Panc1 (cell line): ENCODE results near the gene GMDS. TPM values are rescaled to one million over a fixed set of nuclear protein-coding genes. Genes with fewer than 3 reads are reported as not detected.

Experiments used
- ATAC-seq: fragments of 200-7000 bp; cut with Tn5 transposase; 2 replicates; pipeline ENCODE4 v1.9.1; 2020; ENCODE audit warnings: mild to moderate bottlenecking, moderate library complexity
- BruUV-seq: library from RNA; stranded (reverse); fragments of 400-500 nt; replicated peaks from 2 replicates; lab custom pipeline; 2021; lab: Mats Ljungman, UMichigan
- CTCF ChIA-PET: fragments of 300-600 bp; sonication (Branson Sonifier 250); formaldehyde crosslinking; loops from one replicate; lab custom pipeline; 2022; ENCODE audit warnings: antibody characterized with exemption; lab: Charles Lee
- POLR2A ChIA-PET: fragments of 300-600 bp; sonication (Branson Sonifier 250); formaldehyde crosslinking; loops from one replicate; lab custom pipeline; 2022; ENCODE audit warnings: antibody characterized with exemption; lab: Charles Lee
- DNase-seq: peaks from one replicate; pipeline ENCODE4 v3.0.0-alpha.2; 2010; ENCODE audit warnings: low read depth, low spot score
- H3K27ac ChIP-seq: 2 replicates; pipeline ENCODE4 v1.5.1; 2011; ENCODE audit warnings: mild to moderate bottlenecking, low read length, inconsistent platforms
- H3K27me3 ChIP-seq: fragments of 200-500 bp; sonication (Bioruptor generic); 2 replicates; pipeline ENCODE4 v1.6.0; 2014; ENCODE audit warnings: low read length, inconsistent platforms; ENCODE audit not compliant: control insufficient read depth, insufficient read depth
- H3K36me3 ChIP-seq: fragments of 200-500 bp; sonication (Bioruptor generic); 2 replicates; pipeline ENCODE4 v1.5.1; 2014; ENCODE audit warnings: inconsistent platforms, mild to moderate bottlenecking, low read length, moderate library complexity; ENCODE audit not compliant: control insufficient read depth, insufficient read depth
- H3K4me1 ChIP-seq: 2 replicates; pipeline ENCODE4 v1.5.1; 2011; ENCODE audit warnings: inconsistent platforms, mild to moderate bottlenecking, low read length, moderate library complexity; ENCODE audit not compliant: control insufficient read depth, insufficient read depth
- H3K4me3 ChIP-seq, 2 experiments: 2 replicates each; pipeline ENCODE4 v1.5.1; 2011 to 2012; ENCODE audit warnings: low read depth in 2 of 2, low read length in 2 of 2, mild to moderate bottlenecking in 2 of 2, inconsistent platforms in 1 of 2, moderate library complexity in 1 of 2
- H3K9me3 ChIP-seq: fragments of 200-500 bp; sonication (Bioruptor generic); 2 replicates; pipeline ENCODE4 v1.5.1; 2014; ENCODE audit warnings: low read depth, mild to moderate bottlenecking, inconsistent platforms, low read length, moderate library complexity; ENCODE audit not compliant: control insufficient read depth, insufficient read depth
- CTCF ChIP-seq: fragments of 450-650 bp; IDR thresholded peaks from 2 replicates; pipeline ENCODE4 v1.5.1; 2017; ENCODE audit warnings: mild to moderate bottlenecking
- POLR2AphosphoS5 ChIP-seq: IDR thresholded peaks from 2 replicates; pipeline ENCODE4 v1.6.1; 2012; ENCODE audit warnings: mild to moderate bottlenecking, low read depth, low read length, moderate library complexity
- SIN3A ChIP-seq: IDR thresholded peaks from 2 replicates; pipeline ENCODE4 v1.6.1; 2012; ENCODE audit warnings: low read depth, mild to moderate bottlenecking, low read length, moderate library complexity, borderline replicate concordance; ENCODE audit not compliant: insufficient read depth
- TCF7L2 ChIP-seq: IDR thresholded peaks from 2 replicates; pipeline ENCODE4 v1.6.1; 2011; ENCODE audit warnings: mild to moderate bottlenecking, low read depth, low read length, inconsistent platforms
- in situ Hi-C: cut with HindIII; loops from 2 replicates; pipeline ENCODE4 v1.10.0; 2016; ENCODE audit warnings: low sequenced_read_pairs, low pct_unique_long_range_greater_than_20kb
- intact Hi-C: fragments of 100-400 bp; cut with micrococcal nuclease; formaldehyde crosslinking; loops from one replicate; pipeline ENCODE4 v1.10.0; 2022; ENCODE audit not compliant: unreplicated experiment
- total RNA-seq: library from RNA; stranded (reverse); gene quantifications from one replicate; pipeline ENCODE4 v1.2.1, GENCODE V29; 2021; ENCODE audit not compliant: unreplicated experiment
- TF ChIP-seq, protein P1 (sequence below), 2 experiments: IDR thresholded peaks; 2 replicates each; pipeline ENCODE4 v1.6.1; 2011 to 2012; ENCODE audit warnings: low read depth in 2 of 2, control low read depth in 1 of 2, low read length in 1 of 2, mild to moderate bottlenecking in 1 of 2, moderate library complexity in 1 of 2; ENCODE audit not compliant: insufficient read depth in 1 of 2

GMDS gene
- total RNA-seq, 1 experiment from 2014 or later, result 9.8 TPM

- no peaks in the 10 kb centered on the region for H3K4me1 ChIP-seq
- POLR2A ChIA-PET, result no interaction called here
- no peaks in the 10 kb centered on the region for H3K27me3 ChIP-seq
- TF ChIP-seq SIN3A, result no peak
- TF ChIP-seq, protein P1, sequence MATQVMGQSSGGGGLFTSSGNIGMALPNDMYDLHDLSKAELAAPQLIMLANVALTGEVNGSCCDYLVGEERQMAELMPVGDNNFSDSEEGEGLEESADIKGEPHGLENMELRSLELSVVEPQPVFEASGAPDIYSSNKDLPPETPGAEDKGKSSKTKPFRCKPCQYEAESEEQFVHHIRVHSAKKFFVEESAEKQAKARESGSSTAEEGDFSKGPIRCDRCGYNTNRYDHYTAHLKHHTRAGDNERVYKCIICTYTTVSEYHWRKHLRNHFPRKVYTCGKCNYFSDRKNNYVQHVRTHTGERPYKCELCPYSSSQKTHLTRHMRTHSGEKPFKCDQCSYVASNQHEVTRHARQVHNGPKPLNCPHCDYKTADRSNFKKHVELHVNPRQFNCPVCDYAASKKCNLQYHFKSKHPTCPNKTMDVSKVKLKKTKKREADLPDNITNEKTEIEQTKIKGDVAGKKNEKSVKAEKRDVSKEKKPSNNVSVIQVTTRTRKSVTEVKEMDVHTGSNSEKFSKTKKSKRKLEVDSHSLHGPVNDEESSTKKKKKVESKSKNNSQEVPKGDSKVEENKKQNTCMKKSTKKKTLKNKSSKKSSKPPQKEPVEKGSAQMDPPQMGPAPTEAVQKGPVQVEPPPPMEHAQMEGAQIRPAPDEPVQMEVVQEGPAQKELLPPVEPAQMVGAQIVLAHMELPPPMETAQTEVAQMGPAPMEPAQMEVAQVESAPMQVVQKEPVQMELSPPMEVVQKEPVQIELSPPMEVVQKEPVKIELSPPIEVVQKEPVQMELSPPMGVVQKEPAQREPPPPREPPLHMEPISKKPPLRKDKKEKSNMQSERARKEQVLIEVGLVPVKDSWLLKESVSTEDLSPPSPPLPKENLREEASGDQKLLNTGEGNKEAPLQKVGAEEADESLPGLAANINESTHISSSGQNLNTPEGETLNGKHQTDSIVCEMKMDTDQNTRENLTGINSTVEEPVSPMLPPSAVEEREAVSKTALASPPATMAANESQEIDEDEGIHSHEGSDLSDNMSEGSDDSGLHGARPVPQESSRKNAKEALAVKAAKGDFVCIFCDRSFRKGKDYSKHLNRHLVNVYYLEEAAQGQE (IDR thresholded peaks at IDR 0.05; ENCODE audit: insufficient read depth in 1 of 2, low read depth in 2 of 2, low read length in 1 of 2), result no peak
- TF ChIP-seq CTCF, result no peak
- TF ChIP-seq TCF7L2, result no peak
- no peak for TF ChIP-seq POLR2AphosphoS5
- H3K27ac ChIP-seq, result no peak overlapping the region
- H3K9me3 ChIP-seq, result no peaks in the 10 kb centered on the region
- no peak for ATAC-seq
- H3K4me3 ChIP-seq, result no peak overlapping the region
- H3K36me3 ChIP-seq, result no peaks in the 10 kb centered on the region
- no TSS peak for BruUV-seq
- intact Hi-C loops, result no loop called here
- CTCF ChIA-PET, result no interaction called here
- DNase-seq, result no peak
- in situ Hi-C loops, result no loop called here
These were observed 599.8 kb downstream of the GMDS start for GRCh38 chr6:1645466-1646185.

GRCh38 chr6:1644516-1645060, 600.8 kb downstream of the GMDS start:
- DNase-seq (no peak), ATAC-seq (no peak)
- in situ Hi-C loops, result no loop called here
- intact Hi-C loops, result no loop called here
- no peak overlapping the region for H3K27ac ChIP-seq
- no peak overlapping the region for H3K4me3 ChIP-seq
- H3K27me3 ChIP-seq, result no peaks in the 10 kb centered on the region
- H3K9me3 ChIP-seq, result no peaks in the 10 kb centered on the region
- no TSS peak for BruUV-seq
- no peaks in the 10 kb centered on the region for H3K4me1 ChIP-seq
- no peak for TF ChIP-seq SIN3A
- TF ChIP-seq, protein P1 (IDR thresholded peaks at IDR 0.05; ENCODE audit: insufficient read depth in 1 of 2, low read depth in 2 of 2, low read length in 1 of 2), result no peak
- POLR2A ChIA-PET, result no interaction called here
- no peaks in the 10 kb centered on the region for H3K36me3 ChIP-seq
- CTCF ChIA-PET, result no interaction called here
